Measurements from ENCODE around the gene EIF4G3.

EIF4G3 gene

GRCh38 chr1:21176586-21177555 lies at the start of gene EIF4G3:
Gene EIF4G3 (minus strand): TSS chr1:21176897. CDS start chr1:21002742, 174,155 bp downstream.
- TF ChIP-seq CTCF (IDR thresholded peaks at IDR 0.05) = no peak

GRCh38 chr1:21225065-21225464 lies 48.4 kb upstream of the EIF4G3 start:
- no peak for TF ChIP-seq CTCF (IDR thresholded peaks at IDR 0.05)

GRCh38 chr1:21220815-21221214 lies 44.1 kb upstream of the EIF4G3 start:
- no peak for TF ChIP-seq CTCF (IDR thresholded peaks at IDR 0.05)

- TF ChIP-seq CTCF (IDR thresholded peaks at IDR 0.05) = no peak
These were observed 43.0 kb upstream of the EIF4G3 start for GRCh38 chr1:21219674-21220073.

- TF ChIP-seq CTCF (IDR thresholded peaks at IDR 0.05) = peak; percentile 44
These were observed 41.3 kb upstream of the EIF4G3 start for GRCh38 chr1:21217812-21218596.

- TF ChIP-seq CTCF (IDR thresholded peaks at IDR 0.05) = peak; percentile 71
These were observed 40.4 kb upstream of the EIF4G3 start for GRCh38 chr1:21216835-21217811.

GRCh38 chr1:21212126-21212525 lies 35.4 kb upstream of the EIF4G3 start:
- no peak for TF ChIP-seq CTCF (IDR thresholded peaks at IDR 0.05)
